ENCODE measurements around the gene SLC18B1.

Gene SLC18B1

DNA sequence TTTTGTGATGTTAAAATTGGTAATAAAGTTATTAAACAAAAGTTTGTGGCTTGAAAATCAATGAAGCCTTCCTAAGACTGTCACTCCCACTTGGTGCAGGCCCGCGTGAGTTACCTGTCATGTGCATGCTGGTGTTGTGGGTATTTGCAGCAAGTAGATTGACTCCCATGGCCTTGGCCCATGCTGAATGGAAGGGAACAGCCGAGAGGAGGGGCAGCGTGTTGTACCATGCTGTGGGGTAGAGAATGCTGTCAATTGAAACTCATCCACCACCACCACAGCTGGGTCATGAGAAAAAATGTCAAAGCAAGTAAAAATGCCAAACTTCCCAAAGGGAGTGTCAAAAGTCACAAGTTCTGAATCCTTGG is 71.8 kb downstream of the SLC18B1 start:
- Histone ChIP-seq H4K20me1 (ENCODE audit: insufficient read depth) (no peaks in the 10 kb centered on the region), H2AFZ (ENCODE audit: low read depth) (no peak overlapping the region), H3K4me3 (IDR thresholded peaks at IDR 0.05; ENCODE audit: insufficient read depth, low read depth, low read length) (no peak overlapping the region), H3K79me2 (ENCODE audit: insufficient read depth, low read depth) (no peaks in the 10 kb centered on the region), H3K27me3 (ENCODE audit: insufficient read depth, low read depth) (no peaks in the 10 kb centered on the region), H3K9ac (no peak overlapping the region), H3K4me1 (ENCODE audit: low read depth, poor library complexity, severe bottlenecking) (no peaks in the 10 kb centered on the region), H3K4me2 (no peak overlapping the region), H3K36me3 (ENCODE audit: insufficient read depth) (no peaks in the 10 kb centered on the region), H3K27ac (no peak overlapping the region)
- TF ChIP-seq, protein P1, sequence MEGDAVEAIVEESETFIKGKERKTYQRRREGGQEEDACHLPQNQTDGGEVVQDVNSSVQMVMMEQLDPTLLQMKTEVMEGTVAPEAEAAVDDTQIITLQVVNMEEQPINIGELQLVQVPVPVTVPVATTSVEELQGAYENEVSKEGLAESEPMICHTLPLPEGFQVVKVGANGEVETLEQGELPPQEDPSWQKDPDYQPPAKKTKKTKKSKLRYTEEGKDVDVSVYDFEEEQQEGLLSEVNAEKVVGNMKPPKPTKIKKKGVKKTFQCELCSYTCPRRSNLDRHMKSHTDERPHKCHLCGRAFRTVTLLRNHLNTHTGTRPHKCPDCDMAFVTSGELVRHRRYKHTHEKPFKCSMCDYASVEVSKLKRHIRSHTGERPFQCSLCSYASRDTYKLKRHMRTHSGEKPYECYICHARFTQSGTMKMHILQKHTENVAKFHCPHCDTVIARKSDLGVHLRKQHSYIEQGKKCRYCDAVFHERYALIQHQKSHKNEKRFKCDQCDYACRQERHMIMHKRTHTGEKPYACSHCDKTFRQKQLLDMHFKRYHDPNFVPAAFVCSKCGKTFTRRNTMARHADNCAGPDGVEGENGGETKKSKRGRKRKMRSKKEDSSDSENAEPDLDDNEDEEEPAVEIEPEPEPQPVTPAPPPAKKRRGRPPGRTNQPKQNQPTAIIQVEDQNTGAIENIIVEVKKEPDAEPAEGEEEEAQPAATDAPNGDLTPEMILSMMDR (conservative IDR thresholded peaks at IDR 0.05; ENCODE audit: low read depth, low read length): no peak

DNA sequence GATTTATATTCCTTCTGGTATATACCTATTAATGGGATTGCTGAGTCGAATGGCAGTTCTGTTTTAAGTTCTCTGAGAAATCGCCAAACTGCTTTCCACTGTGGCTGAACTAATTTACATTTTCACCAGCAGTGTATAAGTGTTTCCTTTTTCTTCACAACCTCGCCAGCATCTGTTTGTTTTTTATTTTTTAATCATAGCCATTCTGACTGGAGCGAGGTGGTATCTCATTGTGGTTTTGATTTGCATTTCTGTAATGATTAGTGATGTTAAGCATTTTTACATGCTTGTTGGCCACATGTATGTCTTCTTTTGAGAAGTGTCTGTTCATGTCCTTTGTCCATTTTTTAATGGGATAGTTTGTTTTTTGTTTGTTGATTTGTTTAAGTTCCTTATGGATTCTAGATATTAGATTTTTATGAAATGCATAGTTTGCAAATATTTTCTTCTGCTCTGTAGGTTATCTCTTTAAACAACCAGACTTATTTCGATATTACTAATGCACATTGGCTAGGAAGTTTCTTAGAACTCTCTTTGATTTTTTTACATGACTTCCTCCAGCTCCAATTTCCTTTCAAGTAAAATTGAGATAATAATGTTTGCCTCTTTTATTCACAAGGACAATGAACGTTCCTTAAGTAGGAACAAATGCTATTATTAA is 72.4 kb downstream of the SLC18B1 start:
- Histone ChIP-seq H4K20me1 (ENCODE audit: insufficient read depth) (no peaks in the 10 kb centered on the region), H3K36me3 (ENCODE audit: insufficient read depth) (no peaks in the 10 kb centered on the region), H3K4me3 (IDR thresholded peaks at IDR 0.05; ENCODE audit: insufficient read depth, low read depth, low read length) (no peak overlapping the region), H3K4me2 (no peak overlapping the region), H3K79me2 (ENCODE audit: insufficient read depth, low read depth) (no peaks in the 10 kb centered on the region), H3K27me3 (ENCODE audit: insufficient read depth, low read depth) (no peaks in the 10 kb centered on the region), H3K9ac (no peak overlapping the region), H2AFZ (ENCODE audit: low read depth) (no peak overlapping the region), H3K4me1 (ENCODE audit: low read depth, poor library complexity, severe bottlenecking) (no peaks in the 10 kb centered on the region), H3K27ac (no peak overlapping the region)
- TF ChIP-seq, protein P1 (conservative IDR thresholded peaks at IDR 0.05; ENCODE audit: low read depth, low read length): no peak

GRCh38 chr6:132725471-132725870 is 73.0 kb downstream of the SLC18B1 start:
- Histone ChIP-seq H4K20me1 (ENCODE audit: insufficient read depth) (no peaks in the 10 kb centered on the region), H3K4me2 (no peak overlapping the region), H3K4me1 (ENCODE audit: low read depth, poor library complexity, severe bottlenecking) (no peaks in the 10 kb centered on the region), H3K79me2 (ENCODE audit: insufficient read depth, low read depth) (no peaks in the 10 kb centered on the region), H3K27ac (no peak overlapping the region), H3K36me3 (ENCODE audit: insufficient read depth) (no peaks in the 10 kb centered on the region), H3K27me3 (ENCODE audit: insufficient read depth, low read depth) (no peaks in the 10 kb centered on the region), H3K4me3 (IDR thresholded peaks at IDR 0.05; ENCODE audit: insufficient read depth, low read depth, low read length) (no peak overlapping the region), H2AFZ (ENCODE audit: low read depth) (no peak overlapping the region), H3K9ac (no peak overlapping the region)
- TF ChIP-seq, protein P1 (conservative IDR thresholded peaks at IDR 0.05; ENCODE audit: low read depth, low read length): no peak

DNA sequence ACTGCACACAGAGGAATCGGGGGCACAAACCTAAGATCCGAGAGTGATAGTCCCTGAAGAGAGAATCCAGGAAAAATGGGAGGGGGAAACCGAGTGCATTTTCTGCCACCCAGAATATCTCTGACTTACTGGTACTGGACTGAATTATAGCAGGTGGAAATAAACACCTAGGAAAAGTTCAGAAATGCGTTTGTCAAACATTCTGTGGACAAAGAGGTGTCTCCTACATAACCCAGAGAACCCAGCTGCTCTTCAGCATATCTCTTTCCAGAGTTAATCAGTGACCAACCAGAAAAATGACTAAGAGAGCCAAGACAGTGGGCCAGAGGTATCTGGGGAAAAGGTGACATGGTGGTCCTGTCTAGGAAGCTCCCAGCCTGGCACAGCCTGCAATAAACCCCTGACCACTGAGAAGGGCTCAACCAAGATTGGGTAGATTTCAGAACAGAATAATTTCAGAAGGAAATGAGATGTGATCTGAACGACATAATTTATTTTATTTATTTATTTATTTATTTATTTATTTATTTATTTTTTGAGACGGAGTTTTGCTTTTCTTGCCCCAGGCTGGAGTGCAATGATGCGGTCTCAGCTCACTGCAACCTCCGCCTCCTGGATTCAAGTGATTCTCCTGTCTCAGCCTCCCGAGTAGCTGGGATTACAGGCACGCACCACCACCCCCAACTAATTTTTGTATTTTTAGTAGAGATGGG is 78.5 kb downstream of the SLC18B1 start:
- no peaks in the 10 kb centered on the region for H3K36me3 ChIP-seq (ENCODE audit: insufficient read depth)
- H2AFZ ChIP-seq (ENCODE audit: low read depth): no peak overlapping the region
- H3K9ac ChIP-seq: no peak overlapping the region
- no peaks in the 10 kb centered on the region for H3K27me3 ChIP-seq (ENCODE audit: insufficient read depth, low read depth)
- no peak overlapping the region for H3K4me2 ChIP-seq
- no peaks in the 10 kb centered on the region for H3K4me1 ChIP-seq (ENCODE audit: low read depth, poor library complexity, severe bottlenecking)
- no peak overlapping the region for H3K4me3 ChIP-seq (IDR thresholded peaks at IDR 0.05; ENCODE audit: insufficient read depth, low read depth, low read length)
- TF ChIP-seq, protein P1 (conservative IDR thresholded peaks at IDR 0.05; ENCODE audit: low read depth, low read length): no peak
- no peaks in the 10 kb centered on the region for H3K79me2 ChIP-seq (ENCODE audit: insufficient read depth, low read depth)
- H3K27ac ChIP-seq: no peak overlapping the region
- no peaks in the 10 kb centered on the region for H4K20me1 ChIP-seq (ENCODE audit: insufficient read depth)
